ENCODE measurements around the gene TIMM8A. TPM values are rescaled to one million over a fixed set of nuclear protein-coding genes. Genes with fewer than 3 reads are reported as not detected.

The TIMM8A gene
- polyA plus RNA-seq, 1 donor from 2014 or later = 7.2 TPM

GRCh38 chrX:101362116-101362515 lies 13.6 kb upstream of the TIMM8A start (continued):
- no peak for TF ChIP-seq REST (IDR thresholded peaks at IDR 0.05; ENCODE audit: borderline replicate concordance)

GRCh38 chrX:101360390-101360789 lies 11.8 kb upstream of the TIMM8A start:
- no peak overlapping the region for H2AFZ ChIP-seq (ENCODE audit: low read depth, low read length)
- TF ChIP-seq SMC3 (conservative IDR thresholded peaks at IDR 0.05; ENCODE audit: poor library complexity) = no peak
- TF ChIP-seq EZH2 (IDR thresholded peaks at IDR 0.05; ENCODE audit: borderline replicate concordance, insufficient read depth, low read length, poor library complexity, severe bottlenecking) = no peak
- TF ChIP-seq REST (IDR thresholded peaks at IDR 0.05; ENCODE audit: borderline replicate concordance) = no peak
- H3K27me3 ChIP-seq (ENCODE audit: insufficient read depth, low read depth, low read length) = no peaks in the 10 kb centered on the region
- no peak overlapping the region for H3K4me3 ChIP-seq (ENCODE audit: low read length)
- H3K79me2 ChIP-seq (replicated peaks; ENCODE audit: insufficient read depth, low read length) = no peaks in the 10 kb centered on the region
- no peaks in the 10 kb centered on the region for H3K9me2 ChIP-seq (ENCODE audit: insufficient read depth, low read length)
- no peaks in the 10 kb centered on the region for H3K36me3 ChIP-seq (ENCODE audit: insufficient read depth, low read length)
- no peaks in the 10 kb centered on the region for H3F3A ChIP-seq (ENCODE audit: insufficient read depth, low read length, poor library complexity, severe bottlenecking)
- H3K27ac ChIP-seq (ENCODE audit: low read length) = no peak overlapping the region
- H3K4me2 ChIP-seq (ENCODE audit: low read length) = no peak overlapping the region
- H4K20me1 ChIP-seq (ENCODE audit: insufficient read depth) = no peaks in the 10 kb centered on the region
- no peak overlapping the region for H3K9ac ChIP-seq (ENCODE audit: low read length)
- no peaks in the 10 kb centered on the region for H3K9me3 ChIP-seq (ENCODE audit: low read length)

GRCh38 chrX:101359966-101360365 lies 11.4 kb upstream of the TIMM8A start:
- Histone ChIP-seq H3K27ac (ENCODE audit: low read length) (no peak overlapping the region), H3K9me2 (ENCODE audit: insufficient read depth, low read length) (no peaks in the 10 kb centered on the region), H3K36me3 (ENCODE audit: insufficient read depth, low read length) (no peaks in the 10 kb centered on the region), H3K4me3 (ENCODE audit: low read length) (no peak overlapping the region), H2AFZ (ENCODE audit: low read depth, low read length) (no peak overlapping the region), H3K9ac (ENCODE audit: low read length) (no peak overlapping the region), H3K79me2 (replicated peaks; ENCODE audit: insufficient read depth, low read length) (no peaks in the 10 kb centered on the region), H3K9me3 (ENCODE audit: low read length) (no peaks in the 10 kb centered on the region), H3K4me2 (ENCODE audit: low read length) (no peak overlapping the region), H3F3A (ENCODE audit: insufficient read depth, low read length, poor library complexity, severe bottlenecking) (no peaks in the 10 kb centered on the region), H3K27me3 (ENCODE audit: insufficient read depth, low read depth, low read length) (no peaks in the 10 kb centered on the region), H4K20me1 (ENCODE audit: insufficient read depth) (no peaks in the 10 kb centered on the region)
- TF ChIP-seq REST (IDR thresholded peaks at IDR 0.05; ENCODE audit: borderline replicate concordance) = no peak
- no peak for TF ChIP-seq MXI1 (conservative IDR thresholded peaks at IDR 0.05; ENCODE audit: poor library complexity, severe bottlenecking)
- no peak for TF ChIP-seq EP300 (conservative IDR thresholded peaks at IDR 0.05; ENCODE audit: poor library complexity, severe bottlenecking)
- TF ChIP-seq CTCF (IDR thresholded peaks at IDR 0.05; ENCODE audit: poor library complexity, severe bottlenecking) = no peak
- TF ChIP-seq SMC3 (conservative IDR thresholded peaks at IDR 0.05; ENCODE audit: poor library complexity) = no peak
- no peak for TF ChIP-seq POLR2AphosphoS5 (IDR thresholded peaks at IDR 0.05)

All from neural cell (in vitro differentiated cells).